ENCODE data around the gene ALX4. TPM values are rescaled to one million over a fixed set of nuclear protein-coding genes. Genes with fewer than 3 reads are reported as not detected.
A peak's percentile ranks its signal among the peaks of the same experiment; 100 is the strongest.

The ALX4 gene
- total RNA-seq, 2 experiments from 2014 or later: not detected

- Mint-ChIP-seq H3K27me3 (no peaks in the 10 kb centered on the region), H3K4me1 (peaks cover 9% of the 10 kb centered on the region)
- CTCF ChIA-PET: no interaction called here
Observed at GRCh38 chr11:44263738-44264437, 46.1 kb downstream of the ALX4 start.

GRCh38 chr11:44261800-44262591 is 47.9 kb downstream of the ALX4 start:
- ChIA-PET POLR2A (no interaction called here), CTCF (interaction anchor here (0.5 to 1.3 kb wide), 6 partner anchors 12 to 1711 kb away, joined by 3 to 4 read pairs (median 3); no protein-coding TSS in a partner anchor)

More at GRCh38 chr11:44263738-44264437, 46.1 kb downstream of the ALX4 start:
- POLR2A ChIA-PET: no interaction called here
- H3K36me3 Mint-ChIP-seq (ENCODE audit: low read depth): no peaks in the 10 kb centered on the region
- no peaks in the 10 kb centered on the region for H3K9me3 Mint-ChIP-seq
- no peak for DNase-seq
- H3K4me3 Mint-ChIP-seq: no peak overlapping the region
- no peak overlapping the region for H3K27ac Mint-ChIP-seq

GRCh38 chr11:44260081-44260480 is 49.9 kb downstream of the ALX4 start:
- no peak for DNase-seq
- no peak overlapping the region for H3K27ac Mint-ChIP-seq
- no peaks in the 10 kb centered on the region for H3K9me3 Mint-ChIP-seq
- H3K36me3 Mint-ChIP-seq (ENCODE audit: low read depth): no peaks in the 10 kb centered on the region
- peaks cover 37% of the 10 kb centered on the region for H3K4me1 Mint-ChIP-seq
- ChIA-PET CTCF (no interaction called here), POLR2A (no interaction called here)
- H3K27me3 Mint-ChIP-seq: no peaks in the 10 kb centered on the region
- H3K4me3 Mint-ChIP-seq: no peak overlapping the region

More at GRCh38 chr11:44261800-44262591, 47.9 kb downstream of the ALX4 start:
- Mint-ChIP-seq H3K4me3 (no peak overlapping the region), H3K27ac (no peak overlapping the region), H3K36me3 (ENCODE audit: low read depth) (no peaks in the 10 kb centered on the region), H3K27me3 (no peaks in the 10 kb centered on the region), H3K9me3 (no peaks in the 10 kb centered on the region), H3K4me1 (peaks cover 28% of the 10 kb centered on the region)
- no peak for DNase-seq

GRCh38 chr11:44258839-44259420 is 51.0 kb downstream of the ALX4 start:
- CTCF ChIA-PET: interaction anchor here (0.7 to 2.7 kb wide), 4 partner anchors 7 to 18 kb away, joined by 3 to 7 read pairs (median 4); no protein-coding TSS in a partner anchor
- no peaks in the 10 kb centered on the region for H3K36me3 Mint-ChIP-seq (ENCODE audit: low read depth)
- POLR2A ChIA-PET: no interaction called here
- DNase-seq: no peak
- H3K9me3 Mint-ChIP-seq: no peaks in the 10 kb centered on the region
- H3K27me3 Mint-ChIP-seq: no peaks in the 10 kb centered on the region
- no peak overlapping the region for H3K27ac Mint-ChIP-seq
- peaks cover 37% of the 10 kb centered on the region for H3K4me1 Mint-ChIP-seq
- no peak overlapping the region for H3K4me3 Mint-ChIP-seq

- no peak overlapping the region for H3K4me3 Mint-ChIP-seq
- H3K27ac Mint-ChIP-seq: no peak overlapping the region
- ChIA-PET POLR2A (no interaction called here), CTCF (interaction anchor here (0.7 to 2.7 kb wide), 3 partner anchors 8 to 17 kb away, joined by 3 to 7 read pairs (median 5); no protein-coding TSS in a partner anchor)
- peaks cover 6% of the 10 kb centered on the region for H3K9me3 Mint-ChIP-seq
- H3K4me1 Mint-ChIP-seq: peaks cover 37% of the 10 kb centered on the region
- H3K27me3 Mint-ChIP-seq: no peaks in the 10 kb centered on the region
- DNase-seq: no peak
- H3K36me3 Mint-ChIP-seq (ENCODE audit: low read depth): no peaks in the 10 kb centered on the region
Observed at GRCh38 chr11:44258190-44258489, 51.8 kb downstream of the ALX4 start.

GRCh38 chr11:44257338-44258189 is 52.4 kb downstream of the ALX4 start:
- Mint-ChIP-seq H3K9me3 (peaks cover 11% of the 10 kb centered on the region), H3K27me3 (no peaks in the 10 kb centered on the region), H3K4me3 (no peak overlapping the region), H3K36me3 (ENCODE audit: low read depth) (peaks cover 1% of the 10 kb centered on the region), H3K4me1 (peaks cover 37% of the 10 kb centered on the region), H3K27ac (peak overlapping the region; percentile 80)
- DNase-seq: no peak
- CTCF ChIA-PET: interaction anchor here (2.1 to 2.7 kb wide), 2 partner anchors 9 to 11 kb away, joined by 5 to 7 read pairs; no protein-coding TSS in a partner anchor
- POLR2A ChIA-PET: no interaction called here

- Mint-ChIP-seq H3K9me3 (peaks cover 19% of the 10 kb centered on the region), H3K36me3 (ENCODE audit: low read depth) (peaks cover 4% of the 10 kb centered on the region), H3K27me3 (no peaks in the 10 kb centered on the region), H3K27ac (peak overlapping the region; percentile 80), H3K4me3 (no peak overlapping the region), H3K4me1 (peaks cover 37% of the 10 kb centered on the region)
- CTCF ChIA-PET: interaction anchor here (2.1 to 2.7 kb wide), 2 partner anchors 10 kb away, joined by 5 to 7 read pairs; no protein-coding TSS in a partner anchor
- POLR2A ChIA-PET: no interaction called here
- no peak for DNase-seq
Observed at GRCh38 chr11:44256673-44257291, 53.2 kb downstream of the ALX4 start.

GRCh38 chr11:44255406-44256071 is 54.4 kb downstream of the ALX4 start:
- POLR2A ChIA-PET: no interaction called here
- CTCF ChIA-PET: no interaction called here
- Mint-ChIP-seq H3K9me3 (peaks cover 25% of the 10 kb centered on the region), H3K4me3 (no peak overlapping the region), H3K4me1 (peaks cover 37% of the 10 kb centered on the region), H3K27me3 (no peaks in the 10 kb centered on the region), H3K27ac (no peak overlapping the region), H3K36me3 (ENCODE audit: low read depth) (peaks cover 4% of the 10 kb centered on the region)
- DNase-seq: no peak

- Mint-ChIP-seq H3K36me3 (ENCODE audit: low read depth) (peaks cover 10% of the 10 kb centered on the region), H3K4me3 (no peak overlapping the region), H3K27me3 (no peaks in the 10 kb centered on the region), H3K4me1 (peaks cover 19% of the 10 kb centered on the region), H3K9me3 (peaks cover 29% of the 10 kb centered on the region), H3K27ac (no peak overlapping the region)
- ChIA-PET CTCF (interaction anchor here (0.5 kb wide), 1 partner anchor 1238 kb away, joined by 3 read pairs; no protein-coding TSS in a partner anchor), POLR2A (no interaction called here)
- DNase-seq: no peak
Observed at GRCh38 chr11:44252999-44253602, 56.8 kb downstream of the ALX4 start.

- Mint-ChIP-seq H3K4me1 (no peaks in the 10 kb centered on the region), H3K27ac (no peak overlapping the region), H3K36me3 (ENCODE audit: low read depth) (peaks cover 10% of the 10 kb centered on the region), H3K9me3 (peaks cover 29% of the 10 kb centered on the region), H3K4me3 (no peak overlapping the region), H3K27me3 (no peaks in the 10 kb centered on the region)
- ChIA-PET POLR2A (no interaction called here), CTCF (interaction anchor here (1.6 kb wide), 1 partner anchor 12 kb away, joined by 3 read pairs; no protein-coding TSS in a partner anchor)
- DNase-seq: no peak
Observed at GRCh38 chr11:44250421-44250820, 59.5 kb downstream of the ALX4 start.

GRCh38 chr11:44248109-44248508 is 61.8 kb downstream of the ALX4 start:
- H3K4me1 Mint-ChIP-seq: no peaks in the 10 kb centered on the region
- no peak overlapping the region for H3K27ac Mint-ChIP-seq
- ChIA-PET CTCF (interaction anchor here (1.0 kb wide), 1 partner anchor 14 kb away, joined by 3 read pairs; no protein-coding TSS in a partner anchor), POLR2A (no interaction called here)
- no peaks in the 10 kb centered on the region for H3K27me3 Mint-ChIP-seq
- H3K9me3 Mint-ChIP-seq: peaks cover 23% of the 10 kb centered on the region
- no peak for DNase-seq
- H3K36me3 Mint-ChIP-seq (ENCODE audit: low read depth): peaks cover 21% of the 10 kb centered on the region
- no peak overlapping the region for H3K4me3 Mint-ChIP-seq

All from activated CD4-positive, alpha-beta T cell treated with anti-CD3 and anti-CD28 coated beads, Interleukin-2, amount 10 ng/mL, durations not matched to agents 7 days and 5 days (primary cell).